ENCODE results near the gene DNMT3A. TPM values are rescaled to one million over a fixed set of nuclear protein-coding genes. Genes with fewer than 3 reads are reported as not detected.

The DNMT3A gene
- total and polyA plus RNA-seq, 2 experiments from 2014 or later, result 47.2 to 80.4 TPM

DNA sequence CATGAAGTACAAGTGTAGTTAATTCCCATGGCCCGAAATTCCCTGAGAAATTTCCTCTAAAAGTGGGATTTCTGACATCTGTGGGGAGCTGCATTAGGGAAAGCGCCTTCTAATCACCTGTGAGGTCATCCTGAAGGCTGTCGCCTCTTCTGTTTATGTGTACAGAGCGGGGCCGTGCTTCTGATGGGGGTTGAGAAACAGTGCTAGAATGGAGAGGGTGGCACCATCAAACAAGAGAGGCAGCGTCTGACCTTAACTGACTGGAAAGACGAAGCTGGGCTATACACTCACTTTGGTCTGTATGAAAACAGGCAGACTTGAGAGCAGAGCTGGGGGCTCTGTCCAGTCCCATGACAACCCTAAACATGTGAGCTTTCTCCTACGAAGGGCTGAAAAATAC is 44.2 kb upstream of the DNMT3A start:
- Histone ChIP-seq H3K36me3 (ENCODE audit: insufficient read depth) (no peaks in the 10 kb centered on the region), H3K4me3 (no peak overlapping the region), H3K9me2 (ENCODE audit: insufficient read depth) (no peaks in the 10 kb centered on the region), H3K4me1 (ENCODE audit: insufficient read depth) (no peaks in the 10 kb centered on the region), H4K20me1 (replicated peaks; ENCODE audit: insufficient read depth) (0 out of 2 replicates have a peak, but pooled peaks cover 4% of the 10 kb centered on the region), H3K27ac (ENCODE audit: low read depth) (no peak overlapping the region), H3F3A (replicated peaks; ENCODE audit: low read depth) (no peaks in the 10 kb centered on the region), H3K27me3 (ENCODE audit: insufficient read depth) (no peaks in the 10 kb centered on the region), H3K4me2 (no peak overlapping the region), H2AFZ (no peak overlapping the region), H3K79me2 (replicated peaks; ENCODE audit: insufficient read depth) (no peaks in the 10 kb centered on the region)
- H3K9me3 Mint-ChIP-seq, result no peaks in the 10 kb centered on the region
- H3K27ac Mint-ChIP-seq, result no peak overlapping the region
- peaks cover 11% of the 10 kb centered on the region for H3K4me1 Mint-ChIP-seq
- DNase-seq (ENCODE audit: low spot score), result no peak
- no peak for TF ChIP-seq JUNB (IDR thresholded peaks at IDR 0.05; ENCODE audit: unreplicated experiment)
- no peak for TF ChIP-seq EZH2phosphoT487 (IDR thresholded peaks at IDR 0.05; ENCODE audit: unreplicated experiment)
- no peak for TF ChIP-seq ZNF114 (CRISPR knock-in tag; IDR thresholded peaks at IDR 0.05)
- TF ChIP-seq STAT1 (IDR thresholded peaks at IDR 0.05; ENCODE audit: unreplicated experiment), result no peak
- TF ChIP-seq, protein P1, sequence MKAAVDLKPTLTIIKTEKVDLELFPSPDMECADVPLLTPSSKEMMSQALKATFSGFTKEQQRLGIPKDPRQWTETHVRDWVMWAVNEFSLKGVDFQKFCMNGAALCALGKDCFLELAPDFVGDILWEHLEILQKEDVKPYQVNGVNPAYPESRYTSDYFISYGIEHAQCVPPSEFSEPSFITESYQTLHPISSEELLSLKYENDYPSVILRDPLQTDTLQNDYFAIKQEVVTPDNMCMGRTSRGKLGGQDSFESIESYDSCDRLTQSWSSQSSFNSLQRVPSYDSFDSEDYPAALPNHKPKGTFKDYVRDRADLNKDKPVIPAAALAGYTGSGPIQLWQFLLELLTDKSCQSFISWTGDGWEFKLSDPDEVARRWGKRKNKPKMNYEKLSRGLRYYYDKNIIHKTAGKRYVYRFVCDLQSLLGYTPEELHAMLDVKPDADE (IDR thresholded peaks at IDR 0.05), result no peak
- TF ChIP-seq, protein P2, sequence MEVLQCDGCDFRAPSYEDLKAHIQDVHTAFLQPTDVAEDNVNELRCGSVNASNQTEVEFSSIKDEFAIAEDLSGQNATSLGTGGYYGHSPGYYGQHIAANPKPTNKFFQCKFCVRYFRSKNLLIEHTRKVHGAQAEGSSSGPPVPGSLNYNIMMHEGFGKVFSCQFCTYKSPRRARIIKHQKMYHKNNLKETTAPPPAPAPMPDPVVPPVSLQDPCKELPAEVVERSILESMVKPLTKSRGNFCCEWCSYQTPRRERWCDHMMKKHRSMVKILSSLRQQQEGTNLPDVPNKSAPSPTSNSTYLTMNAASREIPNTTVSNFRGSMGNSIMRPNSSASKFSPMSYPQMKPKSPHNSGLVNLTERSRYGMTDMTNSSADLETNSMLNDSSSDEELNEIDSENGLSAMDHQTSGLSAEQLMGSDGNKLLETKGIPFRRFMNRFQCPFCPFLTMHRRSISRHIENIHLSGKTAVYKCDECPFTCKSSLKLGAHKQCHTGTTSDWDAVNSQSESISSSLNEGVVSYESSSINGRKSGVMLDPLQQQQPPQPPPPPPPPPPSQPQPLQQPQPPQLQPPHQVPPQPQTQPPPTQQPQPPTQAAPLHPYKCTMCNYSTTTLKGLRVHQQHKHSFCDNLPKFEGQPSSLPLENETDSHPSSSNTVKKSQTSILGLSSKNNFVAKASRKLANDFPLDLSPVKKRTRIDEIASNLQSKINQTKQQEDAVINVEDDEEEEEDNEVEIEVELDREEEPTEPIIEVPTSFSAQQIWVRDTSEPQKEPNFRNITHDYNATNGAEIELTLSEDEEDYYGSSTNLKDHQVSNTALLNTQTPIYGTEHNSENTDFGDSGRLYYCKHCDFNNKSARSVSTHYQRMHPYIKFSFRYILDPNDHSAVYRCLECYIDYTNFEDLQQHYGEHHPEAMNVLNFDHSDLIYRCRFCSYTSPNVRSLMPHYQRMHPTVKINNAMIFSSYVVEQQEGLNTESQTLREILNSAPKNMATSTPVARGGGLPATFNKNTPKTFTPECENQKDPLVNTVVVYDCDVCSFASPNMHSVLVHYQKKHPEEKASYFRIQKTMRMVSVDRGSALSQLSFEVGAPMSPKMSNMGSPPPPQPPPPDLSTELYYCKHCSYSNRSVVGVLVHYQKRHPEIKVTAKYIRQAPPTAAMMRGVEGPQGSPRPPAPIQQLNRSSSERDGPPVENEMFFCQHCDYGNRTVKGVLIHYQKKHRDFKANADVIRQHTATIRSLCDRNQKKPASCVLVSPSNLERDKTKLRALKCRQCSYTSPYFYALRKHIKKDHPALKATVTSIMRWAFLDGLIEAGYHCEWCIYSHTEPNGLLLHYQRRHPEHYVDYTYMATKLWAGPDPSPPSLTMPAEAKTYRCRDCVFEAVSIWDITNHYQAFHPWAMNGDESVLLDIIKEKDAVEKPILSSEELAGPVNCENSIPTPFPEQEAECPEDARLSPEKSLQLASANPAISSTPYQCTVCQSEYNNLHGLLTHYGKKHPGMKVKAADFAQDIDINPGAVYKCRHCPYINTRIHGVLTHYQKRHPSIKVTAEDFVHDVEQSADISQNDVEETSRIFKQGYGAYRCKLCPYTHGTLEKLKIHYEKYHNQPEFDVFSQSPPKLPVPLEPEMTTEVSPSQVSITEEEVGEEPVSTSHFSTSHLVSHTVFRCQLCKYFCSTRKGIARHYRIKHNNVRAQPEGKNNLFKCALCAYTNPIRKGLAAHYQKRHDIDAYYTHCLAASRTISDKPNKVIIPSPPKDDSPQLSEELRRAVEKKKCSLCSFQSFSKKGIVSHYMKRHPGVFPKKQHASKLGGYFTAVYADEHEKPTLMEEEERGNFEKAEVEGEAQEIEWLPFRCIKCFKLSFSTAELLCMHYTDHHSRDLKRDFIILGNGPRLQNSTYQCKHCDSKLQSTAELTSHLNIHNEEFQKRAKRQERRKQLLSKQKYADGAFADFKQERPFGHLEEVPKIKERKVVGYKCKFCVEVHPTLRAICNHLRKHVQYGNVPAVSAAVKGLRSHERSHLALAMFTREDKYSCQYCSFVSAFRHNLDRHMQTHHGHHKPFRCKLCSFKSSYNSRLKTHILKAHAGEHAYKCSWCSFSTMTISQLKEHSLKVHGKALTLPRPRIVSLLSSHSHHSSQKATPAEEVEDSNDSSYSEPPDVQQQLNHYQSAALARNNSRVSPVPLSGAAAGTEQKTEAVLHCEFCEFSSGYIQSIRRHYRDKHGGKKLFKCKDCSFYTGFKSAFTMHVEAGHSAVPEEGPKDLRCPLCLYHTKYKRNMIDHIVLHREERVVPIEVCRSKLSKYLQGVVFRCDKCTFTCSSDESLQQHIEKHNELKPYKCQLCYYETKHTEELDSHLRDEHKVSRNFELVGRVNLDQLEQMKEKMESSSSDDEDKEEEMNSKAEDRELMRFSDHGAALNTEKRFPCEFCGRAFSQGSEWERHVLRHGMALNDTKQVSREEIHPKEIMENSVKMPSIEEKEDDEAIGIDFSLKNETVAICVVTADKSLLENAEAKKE (CRISPR knock-in tag; IDR thresholded peaks at IDR 0.05), result no peak
- TF ChIP-seq, protein P3, sequence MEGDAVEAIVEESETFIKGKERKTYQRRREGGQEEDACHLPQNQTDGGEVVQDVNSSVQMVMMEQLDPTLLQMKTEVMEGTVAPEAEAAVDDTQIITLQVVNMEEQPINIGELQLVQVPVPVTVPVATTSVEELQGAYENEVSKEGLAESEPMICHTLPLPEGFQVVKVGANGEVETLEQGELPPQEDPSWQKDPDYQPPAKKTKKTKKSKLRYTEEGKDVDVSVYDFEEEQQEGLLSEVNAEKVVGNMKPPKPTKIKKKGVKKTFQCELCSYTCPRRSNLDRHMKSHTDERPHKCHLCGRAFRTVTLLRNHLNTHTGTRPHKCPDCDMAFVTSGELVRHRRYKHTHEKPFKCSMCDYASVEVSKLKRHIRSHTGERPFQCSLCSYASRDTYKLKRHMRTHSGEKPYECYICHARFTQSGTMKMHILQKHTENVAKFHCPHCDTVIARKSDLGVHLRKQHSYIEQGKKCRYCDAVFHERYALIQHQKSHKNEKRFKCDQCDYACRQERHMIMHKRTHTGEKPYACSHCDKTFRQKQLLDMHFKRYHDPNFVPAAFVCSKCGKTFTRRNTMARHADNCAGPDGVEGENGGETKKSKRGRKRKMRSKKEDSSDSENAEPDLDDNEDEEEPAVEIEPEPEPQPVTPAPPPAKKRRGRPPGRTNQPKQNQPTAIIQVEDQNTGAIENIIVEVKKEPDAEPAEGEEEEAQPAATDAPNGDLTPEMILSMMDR (conservative IDR thresholded peaks at IDR 0.05; ENCODE audit: low read depth in 2 of 2), result no peak
- no peak for TF ChIP-seq ZNF331 (CRISPR knock-in tag; IDR thresholded peaks at IDR 0.05; ENCODE audit: low read depth)
- no peak for TF ChIP-seq NANOG (IDR thresholded peaks at IDR 0.05; ENCODE audit: borderline replicate concordance)
- TF ChIP-seq, protein P4, sequence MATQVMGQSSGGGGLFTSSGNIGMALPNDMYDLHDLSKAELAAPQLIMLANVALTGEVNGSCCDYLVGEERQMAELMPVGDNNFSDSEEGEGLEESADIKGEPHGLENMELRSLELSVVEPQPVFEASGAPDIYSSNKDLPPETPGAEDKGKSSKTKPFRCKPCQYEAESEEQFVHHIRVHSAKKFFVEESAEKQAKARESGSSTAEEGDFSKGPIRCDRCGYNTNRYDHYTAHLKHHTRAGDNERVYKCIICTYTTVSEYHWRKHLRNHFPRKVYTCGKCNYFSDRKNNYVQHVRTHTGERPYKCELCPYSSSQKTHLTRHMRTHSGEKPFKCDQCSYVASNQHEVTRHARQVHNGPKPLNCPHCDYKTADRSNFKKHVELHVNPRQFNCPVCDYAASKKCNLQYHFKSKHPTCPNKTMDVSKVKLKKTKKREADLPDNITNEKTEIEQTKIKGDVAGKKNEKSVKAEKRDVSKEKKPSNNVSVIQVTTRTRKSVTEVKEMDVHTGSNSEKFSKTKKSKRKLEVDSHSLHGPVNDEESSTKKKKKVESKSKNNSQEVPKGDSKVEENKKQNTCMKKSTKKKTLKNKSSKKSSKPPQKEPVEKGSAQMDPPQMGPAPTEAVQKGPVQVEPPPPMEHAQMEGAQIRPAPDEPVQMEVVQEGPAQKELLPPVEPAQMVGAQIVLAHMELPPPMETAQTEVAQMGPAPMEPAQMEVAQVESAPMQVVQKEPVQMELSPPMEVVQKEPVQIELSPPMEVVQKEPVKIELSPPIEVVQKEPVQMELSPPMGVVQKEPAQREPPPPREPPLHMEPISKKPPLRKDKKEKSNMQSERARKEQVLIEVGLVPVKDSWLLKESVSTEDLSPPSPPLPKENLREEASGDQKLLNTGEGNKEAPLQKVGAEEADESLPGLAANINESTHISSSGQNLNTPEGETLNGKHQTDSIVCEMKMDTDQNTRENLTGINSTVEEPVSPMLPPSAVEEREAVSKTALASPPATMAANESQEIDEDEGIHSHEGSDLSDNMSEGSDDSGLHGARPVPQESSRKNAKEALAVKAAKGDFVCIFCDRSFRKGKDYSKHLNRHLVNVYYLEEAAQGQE (IDR thresholded peaks at IDR 0.05; ENCODE audit: unreplicated experiment), result no peak
- TF ChIP-seq POLR2AphosphoS5 (IDR thresholded peaks at IDR 0.05; ENCODE audit: low read depth), result no peak
- no peak for TF ChIP-seq EZH2 (IDR thresholded peaks at IDR 0.05; ENCODE audit: low read depth, unreplicated experiment)
- TF ChIP-seq CREB1 (CRISPR knock-in tag; IDR thresholded peaks at IDR 0.05; ENCODE audit: low read depth), result no peak
- no peak for ATAC-seq
- no peak overlapping the region for H3K4me3 Mint-ChIP-seq
- peaks cover 4% of the 10 kb centered on the region for H3K27me3 Mint-ChIP-seq (ENCODE audit: insufficient read depth, low read depth, poor library complexity)
- peaks cover 20% of the 10 kb centered on the region for H3K36me3 Mint-ChIP-seq (ENCODE audit: low read depth)

Data from GM23338 (cell line).